AG20443 (cell line): ENCODE results near the gene ALPK3.
A peak's percentile ranks its signal among the peaks of the same experiment; 100 is the strongest.

Experiments used
- DNase-seq: peaks from one replicate; pipeline ENCODE4 v3.0.0; 2012; ENCODE audit warnings: low spot score, mixed read lengths

The ALPK3 gene

GRCh38 chr15:84823282-84823878 is 6.2 kb downstream of the ALPK3 start:
- DNase-seq = no peak

- DNase-seq = peak; percentile 56
Measured at GRCh38 chr15:84824260-84825007, 7.3 kb downstream of the ALPK3 start.

DNA sequence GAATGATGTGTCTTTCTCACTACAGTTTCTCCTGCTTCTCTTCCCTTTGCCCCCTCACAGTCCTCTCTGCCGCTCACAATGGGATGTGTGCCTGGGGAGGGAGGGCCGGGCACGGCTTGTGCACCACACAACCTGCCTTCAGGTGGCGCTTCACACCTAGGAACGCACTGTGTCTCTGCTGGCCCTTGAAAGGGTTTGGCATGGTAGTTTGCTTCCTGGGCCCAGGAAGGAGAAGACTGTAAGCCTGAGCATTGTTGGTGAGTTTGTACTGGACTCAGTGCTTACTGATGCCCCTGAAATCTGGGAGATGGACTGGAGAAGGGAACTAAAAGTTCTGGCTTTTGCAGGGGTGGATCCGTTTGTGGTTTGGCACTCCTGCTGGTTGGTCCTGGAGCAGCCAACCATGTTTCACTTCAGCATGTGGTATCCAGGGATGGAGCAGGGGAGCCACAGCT is 9.2 kb downstream of the ALPK3 start:
- DNase-seq = peak; percentile 77

GRCh38 chr15:84827246-84827645 is 10.1 kb downstream of the ALPK3 start:
- no peak for DNase-seq

GRCh38 chr15:84828086-84828908 is 11.1 kb downstream of the ALPK3 start:
- DNase-seq = no peak

GRCh38 chr15:84829428-84829827 is 12.3 kb downstream of the ALPK3 start:
- no peak for DNase-seq

DNA sequence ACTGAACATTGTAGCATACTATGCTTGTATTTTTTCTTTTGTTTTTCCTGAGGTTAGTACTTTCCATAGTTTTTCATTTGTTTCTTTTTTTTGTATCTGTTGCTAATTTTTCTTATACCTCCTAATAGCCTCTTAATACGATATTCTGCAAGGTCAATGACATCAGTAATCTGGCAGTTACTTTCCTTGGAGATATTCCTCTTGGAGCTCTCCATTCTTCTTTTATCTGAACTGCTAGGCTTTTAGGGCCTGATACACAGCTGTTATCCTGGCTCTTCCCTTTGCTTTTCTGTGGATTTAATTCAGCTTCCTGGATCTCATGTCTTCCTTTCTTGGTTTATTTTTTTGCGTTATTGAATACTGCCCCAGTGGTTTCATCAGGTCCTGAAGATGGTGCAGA is 12.9 kb downstream of the ALPK3 start:
- DNase-seq = no peak

- no peak for DNase-seq
Measured at GRCh38 chr15:84831028-84831427, 13.9 kb downstream of the ALPK3 start.

GRCh38 chr15:84831613-84832012 is 14.5 kb downstream of the ALPK3 start:
- DNase-seq = no peak

DNA sequence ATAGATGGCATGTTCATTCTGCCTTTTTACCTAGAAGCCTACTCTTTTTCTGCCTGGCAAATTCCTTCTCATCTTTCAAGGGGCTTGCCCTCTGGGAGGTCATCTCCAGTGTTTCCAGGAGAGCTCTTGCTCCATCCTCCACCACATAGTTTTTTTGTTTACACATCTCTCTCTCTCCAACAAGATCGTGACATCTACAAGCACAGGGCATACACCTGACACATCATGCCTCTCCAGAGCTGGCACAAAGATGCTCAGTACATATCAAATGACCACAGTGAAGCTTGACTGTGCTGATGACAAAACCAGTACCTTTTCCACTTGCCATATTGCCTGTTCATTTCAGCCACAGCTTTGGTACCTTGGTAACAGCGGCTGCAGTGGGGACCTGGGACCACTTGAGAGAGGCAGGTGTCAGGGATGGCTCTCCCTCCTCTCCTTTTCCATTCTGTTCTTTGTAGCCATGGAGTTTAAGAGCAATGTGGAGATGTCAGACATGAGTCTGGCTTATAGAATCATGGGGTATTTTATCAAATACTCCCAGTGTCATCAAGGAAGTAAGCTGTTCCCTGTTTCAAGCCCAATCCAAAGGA is 15.4 kb downstream of the ALPK3 start:
- DNase-seq = no peak

- no peak for DNase-seq
Measured at GRCh38 chr15:84833447-84834228, 16.5 kb downstream of the ALPK3 start.

GRCh38 chr15:84834229-84834955 is 17.2 kb downstream of the ALPK3 start:
- DNase-seq = no peak

DNA sequence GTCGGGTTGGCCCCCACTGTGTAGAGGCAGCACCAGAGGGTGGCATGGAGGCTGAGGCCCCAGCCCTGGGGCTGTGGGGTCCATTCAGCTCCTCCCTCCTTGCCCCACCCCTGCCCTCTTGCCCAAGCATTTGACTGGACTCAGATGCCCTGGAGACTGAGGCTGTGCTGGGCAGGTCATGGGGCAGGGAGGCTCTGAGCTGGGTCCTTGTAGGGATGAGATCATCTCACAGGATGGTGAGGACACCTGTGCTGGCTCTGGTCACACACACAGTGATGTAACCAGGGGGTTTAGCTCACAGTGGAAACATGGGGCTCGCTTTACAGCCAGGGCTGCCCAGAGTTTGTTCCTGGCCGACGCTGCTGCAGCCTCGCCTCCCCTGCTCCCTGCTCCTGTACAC is 17.8 kb downstream of the ALPK3 start:
- no peak for DNase-seq

GRCh38 chr15:84835661-84836337 is 18.6 kb downstream of the ALPK3 start:
- no peak for DNase-seq

GRCh38 chr15:84836844-84837243 is 19.7 kb downstream of the ALPK3 start:
- DNase-seq = no peak

DNA sequence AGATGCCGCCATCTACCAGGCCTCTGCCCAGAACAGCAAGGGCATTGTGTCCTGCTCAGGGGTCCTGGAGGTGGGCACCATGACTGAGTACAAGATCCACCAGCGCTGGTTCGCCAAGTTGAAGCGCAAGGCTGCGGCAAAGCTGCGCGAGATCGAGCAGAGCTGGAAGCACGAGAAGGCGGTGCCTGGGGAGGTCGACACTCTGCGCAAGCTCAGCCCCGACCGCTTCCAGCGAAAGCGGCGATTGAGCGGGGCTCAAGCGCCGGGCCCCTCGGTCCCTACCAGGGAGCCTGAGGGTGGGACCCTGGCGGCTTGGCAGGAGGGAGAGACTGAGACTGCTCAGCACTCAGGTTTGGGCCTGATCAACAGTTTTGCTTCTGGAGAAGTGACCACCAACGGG is 22.6 kb downstream of the ALPK3 start:
- DNase-seq = no peak

- DNase-seq = no peak
Measured at GRCh38 chr15:84840255-84840654, 23.1 kb downstream of the ALPK3 start.

DNA sequence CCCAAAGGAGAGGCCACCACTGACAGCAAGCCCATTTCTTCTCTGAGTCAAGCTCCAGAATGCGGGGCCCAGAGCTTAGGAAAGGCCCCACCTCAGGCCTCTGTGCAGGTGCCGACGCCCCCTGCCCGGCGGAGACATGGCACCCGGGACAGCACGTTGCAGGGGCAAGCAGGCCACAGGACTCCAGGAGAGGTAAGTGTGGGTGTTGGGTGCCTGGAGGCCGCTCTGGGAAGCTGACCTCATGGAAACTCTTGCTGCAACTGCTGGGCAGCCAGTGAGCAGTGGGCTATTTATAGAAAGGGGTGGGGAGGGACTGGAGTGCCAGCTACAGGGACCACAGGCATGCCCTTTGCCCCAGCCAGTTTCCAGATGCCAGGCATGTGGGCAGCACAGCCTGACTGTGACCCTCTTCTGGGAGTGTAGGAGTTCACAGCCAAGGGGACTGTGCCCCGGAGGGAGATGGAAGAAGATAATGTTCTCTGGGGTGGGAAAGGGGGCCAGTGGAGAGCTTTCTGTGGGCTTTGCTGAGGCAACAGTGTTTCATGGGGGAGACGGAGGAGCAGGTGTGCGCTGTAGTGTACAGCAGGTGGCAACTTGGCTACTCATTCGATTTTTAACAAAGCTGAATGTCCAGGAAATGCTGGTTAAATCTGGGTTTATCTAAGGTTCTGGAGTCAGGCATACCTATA is 23.7 kb downstream of the ALPK3 start:
- DNase-seq = peak; percentile 90

GRCh38 chr15:84842781-84843180 is 25.6 kb downstream of the ALPK3 start:
- DNase-seq = no peak

GRCh38 chr15:84844964-84845363 is 27.8 kb downstream of the ALPK3 start:
- DNase-seq = no peak
